Measurements from ENCODE around the gene WDFY2. TPM values are rescaled to one million over a fixed set of nuclear protein-coding genes. Genes with fewer than 3 reads are reported as not detected.

Gene WDFY2
- total and polyA plus RNA-seq, 10 of the 15 experiments (the other 5 are each of a cell fraction or from before 2014, with no cell fraction given) = 2.1 to 13.0 (median 8.1) TPM

DNA sequence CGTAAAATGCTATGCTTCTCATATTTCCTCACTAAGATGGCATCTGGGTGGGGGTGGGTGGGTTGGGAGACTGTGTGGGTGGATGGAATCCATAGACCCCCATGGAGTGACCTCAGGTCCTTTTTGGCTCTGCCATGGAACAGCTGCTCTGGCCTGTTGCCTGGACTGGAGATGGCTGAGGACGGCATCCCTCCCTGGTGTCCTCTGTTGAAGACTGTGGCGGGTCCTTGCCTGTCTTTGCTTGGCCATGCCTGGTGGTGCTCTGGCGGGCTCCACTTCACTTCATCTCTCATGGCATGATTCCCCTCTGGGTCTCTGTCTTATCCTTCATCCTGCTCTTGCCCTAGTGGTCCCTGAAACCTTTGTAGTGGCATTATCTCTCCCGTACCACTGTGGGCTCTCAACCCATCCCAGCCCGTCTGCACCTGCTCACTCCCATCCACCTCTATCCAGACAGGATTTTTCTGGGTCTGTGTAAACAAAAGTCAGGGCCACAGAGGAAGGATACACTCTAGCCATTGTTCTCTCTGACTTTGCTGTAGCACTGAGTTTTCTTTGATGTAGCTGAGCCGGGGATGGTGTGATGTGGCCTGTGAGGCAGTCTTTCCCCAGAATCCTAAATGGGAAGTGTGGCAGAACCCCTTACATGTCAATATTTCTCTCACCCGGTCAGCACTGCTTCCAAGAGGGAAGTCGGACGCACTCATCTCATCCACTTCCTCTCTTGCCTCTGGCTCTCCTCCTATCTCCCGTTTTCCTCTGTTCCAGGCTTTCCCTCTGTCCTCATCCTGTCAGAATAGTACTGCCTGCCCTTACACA, 36.1 kb downstream of the WDFY2 start (continued):
- TF ChIP-seq MEF2B (IDR thresholded peaks at IDR 0.05; ENCODE audit: partially characterized antibody, poor library complexity, severe bottlenecking) = no peak
- TF ChIP-seq RUNX3 (IDR thresholded peaks at IDR 0.05; ENCODE audit: low read length) = no peak
- TF ChIP-seq BHLHE40 (IDR thresholded peaks at IDR 0.05; ENCODE audit: borderline replicate concordance in 1 of 2, low read depth in 2 of 2, low read length in 1 of 2) = no peak
- TF ChIP-seq, protein P1, sequence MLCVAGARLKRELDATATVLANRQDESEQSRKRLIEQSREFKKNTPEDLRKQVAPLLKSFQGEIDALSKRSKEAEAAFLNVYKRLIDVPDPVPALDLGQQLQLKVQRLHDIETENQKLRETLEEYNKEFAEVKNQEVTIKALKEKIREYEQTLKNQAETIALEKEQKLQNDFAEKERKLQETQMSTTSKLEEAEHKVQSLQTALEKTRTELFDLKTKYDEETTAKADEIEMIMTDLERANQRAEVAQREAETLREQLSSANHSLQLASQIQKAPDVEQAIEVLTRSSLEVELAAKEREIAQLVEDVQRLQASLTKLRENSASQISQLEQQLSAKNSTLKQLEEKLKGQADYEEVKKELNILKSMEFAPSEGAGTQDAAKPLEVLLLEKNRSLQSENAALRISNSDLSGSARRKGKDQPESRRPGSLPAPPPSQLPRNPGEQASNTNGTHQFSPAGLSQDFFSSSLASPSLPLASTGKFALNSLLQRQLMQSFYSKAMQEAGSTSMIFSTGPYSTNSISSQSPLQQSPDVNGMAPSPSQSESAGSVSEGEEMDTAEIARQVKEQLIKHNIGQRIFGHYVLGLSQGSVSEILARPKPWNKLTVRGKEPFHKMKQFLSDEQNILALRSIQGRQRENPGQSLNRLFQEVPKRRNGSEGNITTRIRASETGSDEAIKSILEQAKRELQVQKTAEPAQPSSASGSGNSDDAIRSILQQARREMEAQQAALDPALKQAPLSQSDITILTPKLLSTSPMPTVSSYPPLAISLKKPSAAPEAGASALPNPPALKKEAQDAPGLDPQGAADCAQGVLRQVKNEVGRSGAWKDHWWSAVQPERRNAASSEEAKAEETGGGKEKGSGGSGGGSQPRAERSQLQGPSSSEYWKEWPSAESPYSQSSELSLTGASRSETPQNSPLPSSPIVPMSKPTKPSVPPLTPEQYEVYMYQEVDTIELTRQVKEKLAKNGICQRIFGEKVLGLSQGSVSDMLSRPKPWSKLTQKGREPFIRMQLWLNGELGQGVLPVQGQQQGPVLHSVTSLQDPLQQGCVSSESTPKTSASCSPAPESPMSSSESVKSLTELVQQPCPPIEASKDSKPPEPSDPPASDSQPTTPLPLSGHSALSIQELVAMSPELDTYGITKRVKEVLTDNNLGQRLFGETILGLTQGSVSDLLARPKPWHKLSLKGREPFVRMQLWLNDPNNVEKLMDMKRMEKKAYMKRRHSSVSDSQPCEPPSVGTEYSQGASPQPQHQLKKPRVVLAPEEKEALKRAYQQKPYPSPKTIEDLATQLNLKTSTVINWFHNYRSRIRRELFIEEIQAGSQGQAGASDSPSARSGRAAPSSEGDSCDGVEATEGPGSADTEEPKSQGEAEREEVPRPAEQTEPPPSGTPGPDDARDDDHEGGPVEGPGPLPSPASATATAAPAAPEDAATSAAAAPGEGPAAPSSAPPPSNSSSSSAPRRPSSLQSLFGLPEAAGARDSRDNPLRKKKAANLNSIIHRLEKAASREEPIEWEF (IDR thresholded peaks at IDR 0.05; ENCODE audit: insufficient replicate concordance, low read depth, low read length) = no peak
- TF ChIP-seq, protein P2, sequence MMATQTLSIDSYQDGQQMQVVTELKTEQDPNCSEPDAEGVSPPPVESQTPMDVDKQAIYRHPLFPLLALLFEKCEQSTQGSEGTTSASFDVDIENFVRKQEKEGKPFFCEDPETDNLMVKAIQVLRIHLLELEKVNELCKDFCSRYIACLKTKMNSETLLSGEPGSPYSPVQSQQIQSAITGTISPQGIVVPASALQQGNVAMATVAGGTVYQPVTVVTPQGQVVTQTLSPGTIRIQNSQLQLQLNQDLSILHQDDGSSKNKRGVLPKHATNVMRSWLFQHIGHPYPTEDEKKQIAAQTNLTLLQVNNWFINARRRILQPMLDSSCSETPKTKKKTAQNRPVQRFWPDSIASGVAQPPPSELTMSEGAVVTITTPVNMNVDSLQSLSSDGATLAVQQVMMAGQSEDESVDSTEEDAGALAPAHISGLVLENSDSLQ (IDR thresholded peaks at IDR 0.05) = no peak

Measured in GM12878 (cell line).